Right renal pelvis (tissue), 4 donors: ENCODE measurements around the gene ZNG1A. TPM values are rescaled to one million over a fixed set of nuclear protein-coding genes. Genes with fewer than 3 reads are reported as not detected.
A peak's percentile ranks its signal among the peaks of the same experiment; 100 is the strongest.
"Not testable (repeated sequence)": the region's sequence is repeated elsewhere in the genome, so short reads cannot be mapped to it uniquely, and the experiment has no call there.

Source experiments
- DNase-seq, 4 donors: peaks; one replicate each; pipeline ENCODE4 v3.0.0-alpha.2; 2013; ENCODE audit warnings: low read depth in 4 of 4, low spot score in 3 of 4, missing footprints in 1 of 4
- polyA plus RNA-seq, 4 donors: library from polyadenylated mRNA; unstranded; fragments of 120-200 nt; gene quantifications; one replicate each; pipeline ENCODE4 v1.2.1, GENCODE V29; 2013; ENCODE audit not compliant: insufficient read length in 4 of 4

The ZNG1A gene
- polyA plus RNA-seq, 4 donors: 61.5 to 83.8 (median 65.7) TPM

- not testable (repeated sequence) for DNase-seq
Observed at GRCh38 chr9:199601-200000, 20.7 kb upstream of the ZNG1A start.

GRCh38 chr9:178140-178825 lies 573 bp downstream of the ZNG1A start:
- DNase-seq: not testable (repeated sequence)

GRCh38 chr9:169757-170156 lies 9.1 kb downstream of the ZNG1A start:
- DNase-seq: not testable (repeated sequence)

- DNase-seq: not testable (repeated sequence)
Observed at GRCh38 chr9:159871-160270, 19.0 kb downstream of the ZNG1A start.

GRCh38 chr9:151173-151572 lies 27.7 kb downstream of the ZNG1A start:
- not testable (repeated sequence) for DNase-seq

GRCh38 chr9:139880-140279 lies 39.0 kb downstream of the ZNG1A start:
- DNase-seq: not testable (repeated sequence)

GRCh38 chr9:117995-118467 lies 60.8 kb downstream of the ZNG1A start, which contains the start of gene FOXD4:
Gene FOXD4 (minus strand): TSS chr9:118417. CDS start chr9:118119, 298 bp downstream.
- DNase-seq: not testable (repeated sequence)

- DNase-seq: not testable (repeated sequence)
Observed at GRCh38 chr9:117144-117994, 61.5 kb downstream of the ZNG1A start.

- DNase-seq: not testable (repeated sequence)
Observed at GRCh38 chr9:116239-117077, 62.4 kb downstream of the ZNG1A start.

- DNase-seq: not testable (repeated sequence)
Observed at GRCh38 chr9:115118-115451, 63.8 kb downstream of the ZNG1A start.

GRCh38 chr9:114267-115117 lies 64.4 kb downstream of the ZNG1A start:
- not testable (repeated sequence) for DNase-seq

GRCh38 chr9:113468-114266 lies 65.2 kb downstream of the ZNG1A start:
- peak in 1 of 4 donors; percentile 55 for DNase-seq

- not testable (repeated sequence) for DNase-seq
Observed at GRCh38 chr9:112589-113467, 66.0 kb downstream of the ZNG1A start.

GRCh38 chr9:110672-111071 lies 68.2 kb downstream of the ZNG1A start:
- not testable (repeated sequence) for DNase-seq

GRCh38 chr9:109540-109939 lies 69.3 kb downstream of the ZNG1A start:
- DNase-seq: not testable (repeated sequence)

GRCh38 chr9:108742-109495 lies 69.9 kb downstream of the ZNG1A start:
- DNase-seq: not testable (repeated sequence)

- DNase-seq: not testable (repeated sequence)
Observed at GRCh38 chr9:105991-106390, 72.9 kb downstream of the ZNG1A start.
